Measurements from ENCODE around the gene CRTC2. TPM values are rescaled to one million over a fixed set of nuclear protein-coding genes. Genes with fewer than 3 reads are reported as not detected.

CRTC2 gene
- total and polyA plus RNA-seq, 9 of the 15 experiments (the other 6 are each of a cell fraction or from before 2014, with no cell fraction given) = 2.7 to 26.4 (median 10.2) TPM

- TF ChIP-seq HBP1 (CRISPR knock-in tag; IDR thresholded peaks at IDR 0.05) = no peak
- no peak for TF ChIP-seq HINFP (tag; conservative IDR thresholded peaks at IDR 0.05; ENCODE audit: low read depth)
- no peak for TF ChIP-seq SRSF1 (IDR thresholded peaks at IDR 0.05; ENCODE audit: low read depth, low read length)
- no peak for TF ChIP-seq KAT7 (CRISPR knock-in tag; IDR thresholded peaks at IDR 0.05; ENCODE audit: borderline replicate concordance)
- no peak for TF ChIP-seq RBM14 (IDR thresholded peaks at IDR 0.05; ENCODE audit: borderline replicate concordance, insufficient read depth, low read depth, low read length)
- TF ChIP-seq HES1 (IDR thresholded peaks at IDR 0.05; ENCODE audit: low read depth) = no peak
- TF ChIP-seq ZNF239 (CRISPR knock-in tag; IDR thresholded peaks at IDR 0.05) = no peak
- TF ChIP-seq ATF4 (CRISPR knock-in tag; IDR thresholded peaks at IDR 0.05) = no peak
- peak in 1 of 2 experiments; percentile 55; a peak in 3 of 4 replicates for TF ChIP-seq MAZ (CRISPR knock-in tag; conservative IDR thresholded peaks at IDR 0.05 in 1 of 2, IDR thresholded peaks at IDR 0.05 in 1 of 2)
- no peak for TF ChIP-seq KAT8 (IDR thresholded peaks at IDR 0.05; ENCODE audit: low read depth)
- no peak for TF ChIP-seq ZNF134 (CRISPR knock-in tag; conservative IDR thresholded peaks at IDR 0.05)
- TF ChIP-seq E2F5 (CRISPR knock-in tag; IDR thresholded peaks at IDR 0.05) = no peak
- TF ChIP-seq SMAD4 (CRISPR knock-in tag; conservative IDR thresholded peaks at IDR 0.05) = peak; percentile 69
- no peak for TF ChIP-seq ZNF561 (CRISPR knock-in tag; conservative IDR thresholded peaks at IDR 0.05)
- no peak for TF ChIP-seq ETS2 (tag; IDR thresholded peaks at IDR 0.05; ENCODE audit: borderline replicate concordance, poor library complexity, severe bottlenecking)
- TF ChIP-seq THAP7 (CRISPR knock-in tag; IDR thresholded peaks at IDR 0.05) = no peak
- no peak for TF ChIP-seq ATF1 (CRISPR knock-in tag; IDR thresholded peaks at IDR 0.05)
- TF ChIP-seq ATF1 (tag; IDR thresholded peaks at IDR 0.05) = peak; percentile 75
- no peak for TF ChIP-seq PCBP1 (IDR thresholded peaks at IDR 0.05; ENCODE audit: low read depth, low read length, poor library complexity, severe bottlenecking)
These were observed 35.2 kb downstream of the CRTC2 start, which contains the start of gene GATAD2B (continued) for GRCh38 chr1:153922972-153923925.

All from K562 (cell line).